LHCN-M2 (cell line): ENCODE measurements around the gene TRIO. TPM values are rescaled to one million over a fixed set of nuclear protein-coding genes. Genes with fewer than 3 reads are reported as not detected.
A peak's percentile ranks its signal among the peaks of the same experiment; 100 is the strongest.
"Not testable (repeated sequence)": the region's sequence is repeated elsewhere in the genome, so short reads cannot be mapped to it uniquely, and the experiment has no call there.

Experiments
- DNase-seq: peaks from one replicate; pipeline ENCODE4 v3.0.0-alpha.2; 2012; ENCODE audit warnings: low read depth
- total RNA-seq: library from RNA; depleted of rRNA; stranded (reverse); fragments of >200 nt; gene quantifications from 2 replicates; pipeline ENCODE4 v1.2.3, GENCODE V29; 2014

Gene TRIO
- total RNA-seq, 1 experiment from 2014 or later, result 168 TPM

GRCh38 chr5:14185326-14186058, 42.4 kb downstream of the TRIO start:
- DNase-seq, result peak; percentile 84

- DNase-seq, result peak; percentile 84
Measured at GRCh38 chr5:14186059-14186830, 43.1 kb downstream of the TRIO start.

- no peak for DNase-seq
Measured at GRCh38 chr5:14187157-14187556, 44.0 kb downstream of the TRIO start.

GRCh38 chr5:14187660-14188059, 44.5 kb downstream of the TRIO start:
- peak; percentile 51 for DNase-seq

- no peak for DNase-seq
Measured at GRCh38 chr5:14188778-14189177, 45.6 kb downstream of the TRIO start.

- DNase-seq, result no peak
Measured at GRCh38 chr5:14189680-14190079, 46.5 kb downstream of the TRIO start.

GRCh38 chr5:14190194-14191164, 47.3 kb downstream of the TRIO start:
- DNase-seq, result peak; percentile 97

- no peak for DNase-seq
Measured at GRCh38 chr5:14191325-14191724, 48.2 kb downstream of the TRIO start.

- no peak for DNase-seq
Measured at GRCh38 chr5:14193496-14193895, 50.4 kb downstream of the TRIO start.

GRCh38 chr5:14195588-14195987, 52.4 kb downstream of the TRIO start:
- DNase-seq, result no peak

GRCh38 chr5:14197056-14197455, 53.9 kb downstream of the TRIO start:
- DNase-seq, result no peak

- no peak for DNase-seq
Measured at GRCh38 chr5:14199902-14200301, 56.8 kb downstream of the TRIO start.

GRCh38 chr5:14200312-14200990, 57.3 kb downstream of the TRIO start:
- no peak for DNase-seq

- DNase-seq, result no peak
Measured at GRCh38 chr5:14201325-14202045, 58.3 kb downstream of the TRIO start.

GRCh38 chr5:14202462-14202861, 59.3 kb downstream of the TRIO start:
- no peak for DNase-seq

GRCh38 chr5:14204011-14204670, 61.0 kb downstream of the TRIO start:
- DNase-seq, result no peak

GRCh38 chr5:14204785-14205321, 61.7 kb downstream of the TRIO start:
- peak; percentile 87 for DNase-seq

- peak; percentile 55 for DNase-seq
Measured at GRCh38 chr5:14206028-14206725, 63.0 kb downstream of the TRIO start.

GRCh38 chr5:14207428-14207827, 64.3 kb downstream of the TRIO start:
- not testable (repeated sequence) for DNase-seq
